IPS DF 4.7 (cell line): ENCODE results near the gene MAN1A1.
"Not testable (repeated sequence)": the region's sequence is repeated elsewhere in the genome, so short reads cannot be mapped to it uniquely, and the experiment has no call there.

Experiments
- DNase-seq: peaks from one replicate; pipeline ENCODE4 v3.0.0-alpha.2; 2013; ENCODE audit warnings: low spot score; ENCODE audit errors: extremely low read depth

The MAN1A1 gene

GRCh38 chr6:119173249-119174084, 176.1 kb downstream of the MAN1A1 start:
- no peak for DNase-seq

- no peak for DNase-seq
Observed at GRCh38 chr6:119172824-119173223, 176.7 kb downstream of the MAN1A1 start.

GRCh38 chr6:119171864-119172588, 177.5 kb downstream of the MAN1A1 start:
- DNase-seq, result no peak

- no peak for DNase-seq
Observed at GRCh38 chr6:119171088-119171841, 178.3 kb downstream of the MAN1A1 start.

DNA sequence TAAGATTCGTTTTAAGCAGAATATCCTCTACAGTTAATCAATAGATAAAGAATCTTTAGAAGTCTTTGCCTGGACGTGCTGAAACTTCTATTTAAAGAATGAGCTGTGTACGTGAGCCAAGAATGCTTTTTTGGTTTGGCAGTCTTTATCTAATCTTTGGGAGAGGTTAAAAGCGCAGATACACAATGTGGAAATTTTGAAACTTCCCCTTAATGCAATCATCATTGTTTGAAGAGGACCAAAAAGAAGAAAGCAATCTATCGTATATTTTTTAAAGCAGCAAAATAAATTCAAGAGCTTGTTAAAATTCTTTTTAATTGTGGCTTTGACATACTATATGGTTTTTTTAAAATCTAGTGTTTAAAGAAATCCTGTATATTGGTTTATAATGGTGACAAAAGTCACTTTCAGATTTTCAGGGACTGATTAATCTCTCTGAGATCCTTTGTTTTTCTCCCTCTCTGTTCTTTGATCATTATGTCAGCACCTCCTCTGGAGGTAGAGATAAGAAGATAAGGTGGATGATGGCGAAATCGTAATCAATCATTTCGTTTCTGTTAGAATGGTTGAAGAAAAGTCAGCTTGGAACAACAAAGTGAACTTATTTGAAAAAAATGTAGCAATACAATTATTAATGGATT, 179.0 kb downstream of the MAN1A1 start:
- DNase-seq, result no peak

DNA sequence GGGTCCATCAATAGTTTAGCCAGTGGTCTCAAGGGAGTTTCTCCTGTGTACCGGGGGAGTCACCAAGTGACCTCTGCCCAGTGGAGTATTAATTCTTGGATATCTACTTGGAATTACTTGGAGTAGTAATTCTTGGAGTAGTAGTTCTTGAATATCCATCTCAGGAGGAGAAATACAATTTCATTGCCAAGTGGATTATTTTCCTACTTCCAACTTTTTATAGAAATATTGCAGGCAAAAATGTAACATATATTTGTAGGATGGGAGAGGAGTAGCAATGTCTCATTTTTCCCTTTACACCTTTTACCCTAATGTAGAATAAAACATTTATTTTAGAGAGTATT, 179.5 kb downstream of the MAN1A1 start:
- DNase-seq, result no peak

GRCh38 chr6:119169355-119169754, 180.2 kb downstream of the MAN1A1 start:
- not testable (repeated sequence) for DNase-seq

GRCh38 chr6:119166024-119166784, 183.4 kb downstream of the MAN1A1 start:
- DNase-seq, result no peak

DNA sequence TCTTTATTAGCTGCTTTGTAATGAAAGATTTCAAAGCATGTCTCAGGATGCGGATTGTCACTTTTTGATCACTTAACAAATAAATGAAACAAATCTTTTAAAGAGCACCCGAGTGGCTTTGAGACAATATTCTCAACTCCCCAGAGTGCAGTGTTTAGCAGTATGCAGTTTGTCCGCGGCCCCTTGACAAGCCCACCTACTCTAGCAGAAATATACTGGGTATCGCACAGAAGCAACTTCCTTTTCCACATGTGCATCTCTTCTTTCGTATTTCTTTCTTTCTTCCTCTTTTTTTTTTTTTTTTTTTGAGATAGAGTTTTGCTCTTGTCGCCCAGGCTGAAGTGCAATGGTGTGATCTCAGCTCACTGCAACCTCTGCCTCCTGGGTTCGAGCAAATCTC, 186.6 kb downstream of the MAN1A1 start:
- no peak for DNase-seq

- DNase-seq, result no peak
Observed at GRCh38 chr6:119162134-119162775, 187.3 kb downstream of the MAN1A1 start.

DNA sequence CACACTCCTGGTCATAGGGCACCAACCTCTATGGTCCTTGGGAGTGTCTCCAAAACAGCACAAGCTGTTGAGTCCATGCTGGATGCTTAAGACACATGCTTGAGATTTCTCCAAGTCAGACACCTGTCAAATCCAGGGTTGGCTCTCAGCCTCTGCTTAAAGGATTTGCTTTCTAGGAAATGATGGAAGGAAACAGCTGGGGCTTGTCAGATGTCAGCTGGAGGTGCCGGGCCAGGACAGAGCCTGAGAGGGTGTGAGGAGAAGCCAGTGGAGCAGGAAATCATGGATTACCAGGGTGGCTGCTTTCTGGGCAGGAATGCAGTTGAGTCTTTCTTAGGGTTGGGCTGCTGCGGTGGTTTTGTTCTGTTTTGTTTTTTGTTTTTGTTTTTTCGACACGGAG, 188.1 kb downstream of the MAN1A1 start:
- DNase-seq, result no peak

GRCh38 chr6:119160911-119161310, 188.7 kb downstream of the MAN1A1 start:
- no peak for DNase-seq

DNA sequence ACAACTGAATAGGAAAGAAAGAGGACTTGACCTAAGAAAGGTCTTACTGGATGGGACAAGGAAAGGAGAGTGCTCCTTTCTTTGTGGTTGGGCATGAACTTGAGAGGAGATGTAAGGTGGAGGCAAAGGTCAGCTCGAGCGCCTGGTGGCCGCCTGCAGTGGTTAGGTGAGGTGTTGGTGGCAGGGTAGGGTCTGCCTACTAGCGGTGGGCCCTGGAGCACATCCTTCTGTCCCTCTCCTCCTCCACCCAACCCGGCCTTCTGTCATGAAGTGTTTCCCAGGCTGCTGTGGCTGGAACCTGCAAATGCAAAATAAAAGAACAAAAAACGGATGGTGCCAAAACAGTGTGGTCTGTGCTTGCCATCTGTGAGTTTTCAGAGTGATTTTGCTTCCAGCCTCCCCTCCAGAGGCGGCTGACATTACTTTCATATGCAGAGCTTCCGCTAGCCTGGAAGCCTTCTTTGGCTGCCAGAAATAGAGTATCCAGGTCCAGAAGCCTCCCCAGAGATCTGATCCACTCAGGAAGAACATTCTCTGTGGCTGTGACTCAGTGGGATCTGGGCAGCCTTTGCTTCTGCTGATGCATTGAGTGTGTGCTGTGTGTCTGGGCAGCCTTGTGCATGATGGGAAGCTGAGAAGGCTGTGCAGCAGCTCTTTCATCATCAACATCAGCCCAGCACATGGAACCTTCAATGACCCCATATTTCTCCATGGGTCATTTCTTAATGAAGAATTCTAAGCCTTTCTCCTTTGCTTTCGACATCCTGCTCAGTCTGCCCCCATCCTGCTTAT, 191.3 kb downstream of the MAN1A1 start:
- no peak for DNase-seq

- DNase-seq, result no peak
Observed at GRCh38 chr6:119157506-119157815, 192.1 kb downstream of the MAN1A1 start.

- DNase-seq, result no peak
Observed at GRCh38 chr6:119156757-119157505, 192.6 kb downstream of the MAN1A1 start.

DNA sequence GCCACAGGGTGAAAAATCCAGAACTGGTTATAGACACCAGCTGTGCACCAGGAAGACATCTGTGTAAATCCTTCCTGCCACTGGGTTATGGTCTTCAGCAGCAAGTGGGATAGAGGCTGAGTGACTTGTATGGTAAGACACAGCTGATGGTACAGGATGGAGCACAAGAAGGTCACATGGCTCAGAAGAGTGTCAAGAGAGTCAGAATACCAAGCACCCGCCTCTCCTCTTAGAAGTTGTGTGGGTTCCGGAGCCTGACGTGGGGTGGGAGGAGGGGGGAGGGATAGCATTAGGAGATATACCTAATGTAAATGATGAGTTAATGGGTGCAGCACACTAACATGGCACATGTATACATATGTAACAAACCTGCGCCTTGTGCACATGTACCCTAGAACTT, 193.5 kb downstream of the MAN1A1 start:
- not testable (repeated sequence) for DNase-seq

DNA sequence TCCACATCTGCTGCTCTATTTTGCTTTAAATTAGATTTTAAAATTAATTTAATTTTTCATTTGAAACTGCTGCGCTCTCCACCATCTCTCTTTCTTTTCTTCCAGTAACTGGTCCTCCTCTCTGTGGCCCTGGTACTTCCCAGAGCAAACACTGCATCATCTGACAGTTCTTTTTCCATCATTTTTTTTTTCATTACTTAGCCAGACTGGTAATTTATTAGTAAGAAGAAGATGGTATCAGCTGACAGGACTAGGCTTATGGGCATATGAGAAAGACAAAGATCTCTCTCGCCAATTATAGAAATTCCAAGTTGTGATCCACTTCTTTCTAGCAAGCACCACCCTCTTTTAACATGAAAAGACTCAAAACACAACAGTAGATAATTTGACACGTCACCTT, 197.4 kb downstream of the MAN1A1 start:
- no peak for DNase-seq

DNA sequence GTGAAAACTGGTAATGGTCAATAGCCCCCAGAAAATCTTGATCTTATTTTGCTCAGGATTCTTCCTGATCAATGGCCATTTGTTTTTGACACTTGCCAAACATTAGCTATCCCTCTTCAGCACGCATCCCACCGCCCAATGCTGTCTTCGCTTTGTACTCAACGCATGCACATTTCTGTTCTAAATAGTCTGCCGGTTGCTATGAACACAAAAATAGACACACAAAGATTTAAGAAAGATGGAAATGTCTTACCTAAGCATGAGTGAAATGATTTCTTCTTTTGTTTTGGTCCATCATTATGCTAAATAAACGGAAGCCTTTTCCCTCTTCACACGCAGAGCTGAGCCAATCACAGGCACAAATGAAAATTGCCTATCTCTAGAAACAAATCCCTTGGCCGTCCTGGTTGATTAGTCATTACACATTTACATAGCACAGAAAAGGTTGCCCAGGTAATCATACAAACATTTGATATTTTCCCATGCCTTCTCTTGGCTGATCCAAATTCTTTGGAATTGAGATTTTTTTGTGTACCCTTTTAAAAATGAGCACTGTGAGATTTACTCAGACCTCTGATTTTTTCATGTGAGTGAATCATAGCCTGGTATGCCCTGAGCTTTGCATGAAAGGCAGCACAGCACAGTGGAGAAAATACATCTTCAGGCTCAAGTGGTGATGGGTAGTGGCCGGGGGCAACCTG, 200.6 kb downstream of the MAN1A1 start:
- no peak for DNase-seq
